Measurements from ENCODE around the gene ARHGEF1.

ARHGEF1 gene

DNA sequence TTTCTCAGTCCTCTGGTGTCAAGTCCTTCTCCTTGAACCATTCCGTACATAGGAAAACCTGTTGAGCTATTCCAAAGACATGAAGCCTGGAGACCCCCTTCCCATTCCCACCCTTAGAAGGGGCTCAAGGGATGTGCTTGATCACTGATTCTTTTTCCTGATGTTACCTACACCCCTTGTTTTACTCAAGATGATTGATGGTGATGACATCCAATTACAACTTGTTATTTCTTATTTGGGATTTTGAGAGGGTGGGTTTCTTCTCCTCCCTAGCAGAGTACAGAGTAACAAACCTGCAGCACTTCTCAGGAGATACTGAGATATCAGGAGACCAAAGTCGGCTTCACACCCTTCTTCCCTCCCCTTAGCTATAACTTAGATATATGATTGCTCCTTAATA, 29.6 kb upstream of the ARHGEF1 start:
- Histone ChIP-seq H3K27ac (ENCODE audit: low read depth, low read length, poor library complexity, severe bottlenecking) (no peak overlapping the region), H3K27me3 (ENCODE audit: insufficient read depth, low read length) (no peaks in the 10 kb centered on the region; the same call in 1 of the 2 replicates), H3F3A (ENCODE audit: insufficient read depth, low read length) (no peaks in the 10 kb centered on the region), H3K9ac (ENCODE audit: low read length) (no peak overlapping the region), H3K4me1 (ENCODE audit: insufficient read depth, low read length, severe bottlenecking) (no peaks in the 10 kb centered on the region), H3K4me2 (ENCODE audit: low read length) (no peak overlapping the region), H3K79me2 (ENCODE audit: insufficient read depth, low read length) (no peaks in the 10 kb centered on the region), H2AFZ (ENCODE audit: low read length) (no peak overlapping the region), H4K20me1 (ENCODE audit: insufficient read depth, low read length) (no peaks in the 10 kb centered on the region), H3K9me2 (ENCODE audit: low read depth, low read length) (no peaks in the 10 kb centered on the region), H3K4me3 (ENCODE audit: low read depth, low read length, poor library complexity, severe bottlenecking) (no peak overlapping the region), H3K36me3 (ENCODE audit: insufficient read depth, low read length) (no peaks in the 10 kb centered on the region), H3K9me3 (ENCODE audit: low read length) (no peaks in the 10 kb centered on the region)
- TF ChIP-seq, protein P1, sequence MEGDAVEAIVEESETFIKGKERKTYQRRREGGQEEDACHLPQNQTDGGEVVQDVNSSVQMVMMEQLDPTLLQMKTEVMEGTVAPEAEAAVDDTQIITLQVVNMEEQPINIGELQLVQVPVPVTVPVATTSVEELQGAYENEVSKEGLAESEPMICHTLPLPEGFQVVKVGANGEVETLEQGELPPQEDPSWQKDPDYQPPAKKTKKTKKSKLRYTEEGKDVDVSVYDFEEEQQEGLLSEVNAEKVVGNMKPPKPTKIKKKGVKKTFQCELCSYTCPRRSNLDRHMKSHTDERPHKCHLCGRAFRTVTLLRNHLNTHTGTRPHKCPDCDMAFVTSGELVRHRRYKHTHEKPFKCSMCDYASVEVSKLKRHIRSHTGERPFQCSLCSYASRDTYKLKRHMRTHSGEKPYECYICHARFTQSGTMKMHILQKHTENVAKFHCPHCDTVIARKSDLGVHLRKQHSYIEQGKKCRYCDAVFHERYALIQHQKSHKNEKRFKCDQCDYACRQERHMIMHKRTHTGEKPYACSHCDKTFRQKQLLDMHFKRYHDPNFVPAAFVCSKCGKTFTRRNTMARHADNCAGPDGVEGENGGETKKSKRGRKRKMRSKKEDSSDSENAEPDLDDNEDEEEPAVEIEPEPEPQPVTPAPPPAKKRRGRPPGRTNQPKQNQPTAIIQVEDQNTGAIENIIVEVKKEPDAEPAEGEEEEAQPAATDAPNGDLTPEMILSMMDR (IDR thresholded peaks at IDR 0.05; ENCODE audit: low read length), result no peak
- TF ChIP-seq EZH2 (IDR thresholded peaks at IDR 0.05; ENCODE audit: borderline replicate concordance, low read length), result no peak

GRCh38 chr19:41853768-41854167, 29.2 kb upstream of the ARHGEF1 start:
- Histone ChIP-seq H3K4me2 (ENCODE audit: low read length) (no peak overlapping the region), H3K36me3 (ENCODE audit: insufficient read depth, low read length) (no peaks in the 10 kb centered on the region), H3K4me1 (ENCODE audit: insufficient read depth, low read length, severe bottlenecking) (peaks cover under 1% of the 10 kb centered on the region), H3K27ac (ENCODE audit: low read depth, low read length, poor library complexity, severe bottlenecking) (no peak overlapping the region), H3K27me3 (ENCODE audit: insufficient read depth, low read length) (no peaks in the 10 kb centered on the region; the same call in 1 of the 2 replicates), H3F3A (ENCODE audit: insufficient read depth, low read length) (no peaks in the 10 kb centered on the region), H2AFZ (ENCODE audit: low read length) (no peak overlapping the region), H4K20me1 (ENCODE audit: insufficient read depth, low read length) (no peaks in the 10 kb centered on the region), H3K9me3 (ENCODE audit: low read length) (no peaks in the 10 kb centered on the region), H3K79me2 (ENCODE audit: insufficient read depth, low read length) (no peaks in the 10 kb centered on the region), H3K4me3 (ENCODE audit: low read depth, low read length, poor library complexity, severe bottlenecking) (no peak overlapping the region), H3K9me2 (ENCODE audit: low read depth, low read length) (no peaks in the 10 kb centered on the region), H3K9ac (ENCODE audit: low read length) (no peak overlapping the region)
- TF ChIP-seq, protein P1 (IDR thresholded peaks at IDR 0.05; ENCODE audit: low read length), result no peak
- no peak for TF ChIP-seq EZH2 (IDR thresholded peaks at IDR 0.05; ENCODE audit: borderline replicate concordance, low read length)

GRCh38 chr19:41859213-41859617, 23.8 kb upstream of the ARHGEF1 start:
- H3K4me2 ChIP-seq (ENCODE audit: low read length), result peak overlapping the region; percentile 55
- H3K27me3 ChIP-seq (ENCODE audit: insufficient read depth, low read length), result no peaks in the 10 kb centered on the region
- H3K4me3 ChIP-seq (ENCODE audit: low read depth, low read length, poor library complexity, severe bottlenecking), result peak overlapping the region; percentile 34
- H3K79me2 ChIP-seq (ENCODE audit: insufficient read depth, low read length), result peaks cover 36% of the 10 kb centered on the region
- H3K36me3 ChIP-seq (ENCODE audit: insufficient read depth, low read length), result peaks cover 39% of the 10 kb centered on the region
- H3K9me3 ChIP-seq (ENCODE audit: low read length), result no peaks in the 10 kb centered on the region
- peak overlapping the region; percentile 54 for H3K9ac ChIP-seq (ENCODE audit: low read length)
- H3K9me2 ChIP-seq (ENCODE audit: low read depth, low read length), result no peaks in the 10 kb centered on the region
- H4K20me1 ChIP-seq (ENCODE audit: insufficient read depth, low read length), result no peaks in the 10 kb centered on the region
- H3K27ac ChIP-seq (ENCODE audit: low read depth, low read length, poor library complexity, severe bottlenecking), result no peak overlapping the region
- TF ChIP-seq, protein P1 (IDR thresholded peaks at IDR 0.05; ENCODE audit: low read length), result peak; percentile 51
- TF ChIP-seq EZH2 (IDR thresholded peaks at IDR 0.05; ENCODE audit: borderline replicate concordance, low read length), result no peak
- H3F3A ChIP-seq (ENCODE audit: insufficient read depth, low read length), result no peaks in the 10 kb centered on the region
- H2AFZ ChIP-seq (ENCODE audit: low read length), result peak overlapping the region; percentile 39
- H3K4me1 ChIP-seq (ENCODE audit: insufficient read depth, low read length, severe bottlenecking), result peaks cover 42% of the 10 kb centered on the region
